ENCODE data around the gene TESMIN. TPM values are rescaled to one million over a fixed set of nuclear protein-coding genes. Genes with fewer than 3 reads are reported as not detected.

Gene TESMIN
- total and polyA plus RNA-seq, 2 experiments from 2014 or later: 1.1 TPM; not detected in 1

DNA sequence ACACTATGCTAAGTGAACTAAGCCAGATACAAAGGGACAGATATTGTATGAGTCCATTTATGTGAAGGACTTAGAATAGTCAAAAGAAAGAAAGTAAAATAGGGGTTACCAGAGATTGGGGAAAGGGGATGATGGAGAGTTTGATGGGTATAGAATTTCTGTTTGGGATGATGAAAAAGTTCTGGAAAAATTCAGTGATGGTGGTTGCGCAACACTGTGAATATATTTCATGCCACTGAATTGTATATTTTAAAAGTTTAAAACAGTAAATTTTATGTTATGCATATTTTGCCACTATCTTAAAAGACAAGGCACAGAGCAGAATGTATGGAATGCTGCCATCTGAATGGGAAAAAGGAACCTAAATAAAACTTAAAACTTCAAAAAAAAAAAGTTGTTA is 29.2 kb downstream of the TESMIN start:
- H3K27ac ChIP-seq: no peak overlapping the region
- H3K4me2 ChIP-seq (ENCODE audit: unreplicated experiment): no peak overlapping the region
- H3K9me2 ChIP-seq (ENCODE audit: insufficient read depth): no peaks in the 10 kb centered on the region
- in situ Hi-C loops (cut with MboI): no loop called here
- H4K20me1 ChIP-seq (ENCODE audit: insufficient read depth): no peaks in the 10 kb centered on the region
- no peaks in the 10 kb centered on the region for H3K4me1 ChIP-seq (ENCODE audit: insufficient read depth)
- no peak for DNase-seq
- H3K79me2 ChIP-seq (ENCODE audit: insufficient read depth): no peaks in the 10 kb centered on the region
- no peak overlapping the region for H3K9ac ChIP-seq
- peaks cover 53% of the 10 kb centered on the region for H3K27me3 ChIP-seq (replicated peaks; ENCODE audit: insufficient read depth)
- no peak overlapping the region for H3K4me3 ChIP-seq
- H3K36me3 ChIP-seq (ENCODE audit: low read depth): no peaks in the 10 kb centered on the region
- WGBS, 2 experiments (ENCODE audit: low coverage in 1 of 2, low lambda C conversion rate in 2 of 2, missing lambda C conversion rate in 2 of 2): 79 to 83% methylated on average over 1 of the region's 1 CpG
- H2AFZ ChIP-seq: no peak overlapping the region
- H3K9me3 ChIP-seq (ENCODE audit: low read depth): no peaks in the 10 kb centered on the region
- H3F3A ChIP-seq (ENCODE audit: insufficient read depth): no peaks in the 10 kb centered on the region
- TF ChIP-seq EZH2 (IDR thresholded peaks at IDR 0.05; ENCODE audit: insufficient read depth, poor library complexity, severe bottlenecking) (no peak), EZH2phosphoT487 (IDR thresholded peaks at IDR 0.05; ENCODE audit: insufficient read depth, low read depth) (no peak)

DNA sequence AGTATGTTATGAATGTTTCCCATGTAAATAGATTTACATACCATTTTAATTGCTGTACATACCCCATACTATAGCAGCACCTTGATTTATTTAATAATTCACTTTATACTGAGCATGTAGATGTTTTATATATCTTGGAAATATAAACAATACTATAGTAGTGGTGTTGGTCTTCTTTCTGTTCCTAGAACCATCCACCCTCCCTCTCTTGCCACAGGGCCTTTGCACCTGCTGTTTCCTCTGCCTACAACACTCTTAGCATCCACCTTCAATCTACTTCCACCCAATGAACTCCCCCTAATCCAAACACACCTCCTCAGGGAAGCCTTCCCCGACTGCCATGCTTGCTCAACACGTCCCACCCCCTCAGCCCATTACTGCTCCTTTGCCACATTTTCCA is 30.2 kb downstream of the TESMIN start:
- no peak overlapping the region for H3K9ac ChIP-seq
- H4K20me1 ChIP-seq (ENCODE audit: insufficient read depth): no peaks in the 10 kb centered on the region
- H3K9me2 ChIP-seq (ENCODE audit: insufficient read depth): no peaks in the 10 kb centered on the region
- H3F3A ChIP-seq (ENCODE audit: insufficient read depth): no peaks in the 10 kb centered on the region
- H3K36me3 ChIP-seq (ENCODE audit: low read depth): no peaks in the 10 kb centered on the region
- peaks cover 52% of the 10 kb centered on the region for H3K27me3 ChIP-seq (replicated peaks; ENCODE audit: insufficient read depth)
- 53% methylated on average over 2 of the region's 2 CpGs for WGBS, 2 experiments (ENCODE audit: low coverage in 1 of 2, low lambda C conversion rate in 2 of 2, missing lambda C conversion rate in 2 of 2)
- no peaks in the 10 kb centered on the region for H3K4me1 ChIP-seq (ENCODE audit: insufficient read depth)
- H3K9me3 ChIP-seq (ENCODE audit: low read depth): no peaks in the 10 kb centered on the region
- H2AFZ ChIP-seq: no peak overlapping the region
- TF ChIP-seq EZH2 (IDR thresholded peaks at IDR 0.05; ENCODE audit: insufficient read depth, poor library complexity, severe bottlenecking) (no peak), EZH2phosphoT487 (IDR thresholded peaks at IDR 0.05; ENCODE audit: insufficient read depth, low read depth) (no peak)
- no peak overlapping the region for H3K4me2 ChIP-seq (ENCODE audit: unreplicated experiment)
- in situ Hi-C loops (cut with MboI): no loop called here
- no peak for DNase-seq
- H3K79me2 ChIP-seq (ENCODE audit: insufficient read depth): no peaks in the 10 kb centered on the region
- no peak overlapping the region for H3K27ac ChIP-seq
- no peak overlapping the region for H3K4me3 ChIP-seq

DNA sequence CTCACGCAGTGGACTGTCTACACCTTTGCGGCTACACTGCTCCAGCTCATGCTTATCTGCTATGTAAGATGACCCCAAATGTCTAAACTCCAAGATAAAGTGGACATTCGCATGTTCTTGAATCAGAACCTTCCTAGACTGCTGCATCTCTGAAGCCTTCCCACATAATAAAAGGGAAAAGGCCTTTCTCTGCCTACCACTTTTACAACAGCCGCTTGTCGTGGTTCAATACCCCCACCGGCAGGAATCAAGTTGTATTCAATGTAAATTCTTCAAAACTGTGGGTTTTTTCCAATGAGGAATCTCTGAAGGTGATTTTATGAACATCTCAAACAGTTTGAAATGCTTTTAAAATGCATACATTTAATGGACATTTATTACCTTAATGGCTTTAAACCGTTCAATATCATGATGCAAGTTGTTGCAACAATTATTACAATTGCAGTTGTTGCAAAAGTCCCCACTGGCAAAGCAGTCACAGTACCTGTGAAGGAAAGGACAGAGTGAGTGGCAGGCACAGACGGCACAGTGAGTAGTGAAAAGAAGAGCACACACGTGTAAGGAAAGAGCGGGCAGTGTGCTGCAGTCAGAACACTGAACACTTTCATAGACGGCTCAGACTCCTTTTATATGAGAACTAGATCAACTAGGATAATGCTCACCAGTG is 35.7 kb downstream of the TESMIN start:
- no peak for DNase-seq
- Histone ChIP-seq H3K27ac (no peak overlapping the region), H3K4me3 (no peak overlapping the region), H3K9ac (no peak overlapping the region), H3K9me3 (ENCODE audit: low read depth) (no peaks in the 10 kb centered on the region), H3K4me2 (ENCODE audit: unreplicated experiment) (no peak overlapping the region), H3F3A (ENCODE audit: insufficient read depth) (no peaks in the 10 kb centered on the region), H2AFZ (no peak overlapping the region), H4K20me1 (ENCODE audit: insufficient read depth) (no peaks in the 10 kb centered on the region), H3K79me2 (ENCODE audit: insufficient read depth) (no peaks in the 10 kb centered on the region), H3K36me3 (ENCODE audit: low read depth) (no peaks in the 10 kb centered on the region), H3K4me1 (ENCODE audit: insufficient read depth) (no peaks in the 10 kb centered on the region), H3K27me3 (replicated peaks; ENCODE audit: insufficient read depth) (peaks cover 57% of the 10 kb centered on the region), H3K9me2 (ENCODE audit: insufficient read depth) (no peaks in the 10 kb centered on the region)
- TF ChIP-seq EZH2 (IDR thresholded peaks at IDR 0.05; ENCODE audit: insufficient read depth, poor library complexity, severe bottlenecking): no peak
- TF ChIP-seq EZH2phosphoT487 (IDR thresholded peaks at IDR 0.05; ENCODE audit: insufficient read depth, low read depth): no peak
- 56% methylated on average over 11 of the region's 11 CpGs for whole genome bisulfite sequencing, 2 experiments (ENCODE audit: low coverage in 1 of 2, low lambda C conversion rate in 2 of 2, missing lambda C conversion rate in 2 of 2)
- in situ Hi-C loops (cut with MboI): no loop called here

GRCh38 chr11:68714060-68714856 is 37.1 kb downstream of the TESMIN start:
- Histone ChIP-seq H3K27me3 (replicated peaks; ENCODE audit: insufficient read depth) (peaks cover 56% of the 10 kb centered on the region), H3K4me1 (ENCODE audit: insufficient read depth) (no peaks in the 10 kb centered on the region), H3K9me2 (ENCODE audit: insufficient read depth) (no peaks in the 10 kb centered on the region), H2AFZ (no peak overlapping the region), H3K36me3 (ENCODE audit: low read depth) (no peaks in the 10 kb centered on the region), H3K9me3 (ENCODE audit: low read depth) (no peaks in the 10 kb centered on the region), H3K4me2 (ENCODE audit: unreplicated experiment) (no peak overlapping the region), H3K9ac (no peak overlapping the region), H3F3A (ENCODE audit: insufficient read depth) (no peaks in the 10 kb centered on the region), H4K20me1 (ENCODE audit: insufficient read depth) (no peaks in the 10 kb centered on the region), H3K79me2 (ENCODE audit: insufficient read depth) (no peaks in the 10 kb centered on the region), H3K27ac (no peak overlapping the region), H3K4me3 (no peak overlapping the region)
- DNase-seq: no peak
- 56 to 59% methylated on average over 23 of the region's 23 CpGs for WGBS, 2 experiments (ENCODE audit: low coverage in 1 of 2, low lambda C conversion rate in 2 of 2, missing lambda C conversion rate in 2 of 2)
- TF ChIP-seq EZH2phosphoT487 (IDR thresholded peaks at IDR 0.05; ENCODE audit: insufficient read depth, low read depth): no peak
- no peak for TF ChIP-seq EZH2 (IDR thresholded peaks at IDR 0.05; ENCODE audit: insufficient read depth, poor library complexity, severe bottlenecking)
- in situ Hi-C loops (cut with MboI): no loop called here

Data from GM23248 (cell line).